NOMO-1 treated with DMSO at 0.1 percent for 48 hours (cell line): ENCODE data around the gene SAFB2.

Experiments used
- DNase-seq: peaks from one replicate; lab custom pipeline; 2025; ENCODE audit not compliant: unreplicated experiment; lab: John Stamatoyannopoulos, UW

Gene SAFB2

DNA sequence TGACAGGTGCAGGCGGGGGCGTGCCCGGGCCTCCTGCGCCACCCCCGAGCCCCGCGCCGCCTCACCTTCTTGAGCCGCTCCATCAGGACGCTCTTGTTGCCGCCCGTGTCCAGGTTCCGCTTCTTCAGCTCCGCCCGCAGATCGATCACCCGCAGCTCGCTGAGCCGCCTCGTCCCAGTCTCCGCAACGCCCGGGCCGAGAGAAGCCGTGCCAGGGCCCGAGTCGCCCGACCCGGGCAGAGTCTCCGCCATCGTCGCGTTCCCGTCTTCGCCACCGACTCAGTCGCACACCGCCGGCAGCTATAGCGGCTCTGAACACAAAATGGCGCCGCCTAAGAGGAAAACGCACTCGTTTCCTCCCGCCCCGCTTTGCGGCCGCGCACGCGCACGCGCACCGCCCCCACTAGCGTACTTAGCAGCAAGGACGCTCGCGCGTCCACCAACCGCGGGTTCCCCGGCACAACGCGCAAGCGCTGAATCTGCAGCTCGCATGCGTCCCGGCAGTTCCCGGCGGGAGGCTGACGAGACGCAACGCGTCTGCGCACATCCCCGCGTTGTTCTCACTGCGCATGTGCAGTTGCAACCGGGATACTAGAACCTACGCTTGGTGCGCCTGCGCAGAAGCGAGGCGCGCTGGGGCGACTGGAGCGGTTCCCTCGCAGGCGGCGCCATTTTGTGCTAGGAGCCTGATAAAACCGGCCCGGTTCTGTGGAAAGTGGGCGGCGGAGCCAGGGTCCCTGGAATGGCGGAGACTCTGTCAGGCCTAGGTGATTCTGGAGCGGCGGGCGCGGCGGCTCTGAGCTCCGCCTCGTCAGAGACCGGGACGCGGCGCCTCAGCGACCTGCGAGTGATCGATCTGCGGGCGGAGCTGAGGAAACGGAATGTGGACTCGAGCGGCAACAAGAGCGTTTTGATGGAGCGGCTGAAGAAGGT lies at the start of gene SAFB2, which contains the start of gene SAFB:
Gene SAFB2 (minus strand): TSS at position 312 of the 932 bp plus-strand sequence. CDS start 61 bp downstream, at position 251.
Gene SAFB (plus strand): TSS at position 619 of the 932 bp plus-strand sequence. CDS start 123 bp downstream, at position 742.
- peak; percentile 96 for DNase-seq

DNA sequence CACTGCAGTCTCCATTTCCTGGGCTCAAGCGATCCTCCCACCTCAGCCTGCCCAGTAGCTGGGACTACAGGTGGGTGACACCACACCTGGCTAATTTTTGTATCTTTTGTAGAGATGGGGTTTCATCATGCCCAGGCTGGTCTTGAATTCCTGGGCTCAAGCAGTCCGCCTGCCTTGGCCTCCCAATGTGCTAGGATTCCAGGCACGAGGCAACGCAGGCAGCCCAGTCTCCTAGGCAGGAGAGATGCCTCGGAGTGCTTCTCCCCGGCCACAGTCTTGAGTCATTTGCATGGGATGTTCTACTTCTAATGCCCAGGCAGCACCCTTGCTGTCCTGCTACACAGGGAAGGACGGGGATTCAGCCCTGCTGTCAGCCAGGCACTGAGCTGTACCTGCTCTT lies 49.0 kb upstream of the SAFB2 start:
- no peak for DNase-seq

DNA sequence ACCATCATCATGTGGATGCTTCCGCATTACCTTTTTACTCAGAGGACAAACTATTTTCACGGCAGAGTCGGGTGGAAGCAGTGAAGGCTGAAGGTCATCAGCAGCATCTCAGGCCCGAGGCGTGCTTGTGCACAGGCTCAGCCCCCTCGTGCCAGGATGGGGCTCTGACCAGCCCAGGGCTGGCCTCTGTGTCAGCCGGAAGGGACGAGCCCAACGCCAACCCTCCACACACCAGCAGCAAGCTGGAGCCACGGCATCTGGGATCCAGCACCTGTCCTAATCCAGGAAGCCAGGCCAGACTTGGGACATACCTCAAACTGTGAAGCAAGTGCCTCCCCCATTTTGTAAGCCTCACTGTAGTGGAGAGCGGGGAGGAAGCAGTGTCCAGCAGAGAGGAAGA lies 46.6 kb upstream of the SAFB2 start:
- DNase-seq: no peak

DNA sequence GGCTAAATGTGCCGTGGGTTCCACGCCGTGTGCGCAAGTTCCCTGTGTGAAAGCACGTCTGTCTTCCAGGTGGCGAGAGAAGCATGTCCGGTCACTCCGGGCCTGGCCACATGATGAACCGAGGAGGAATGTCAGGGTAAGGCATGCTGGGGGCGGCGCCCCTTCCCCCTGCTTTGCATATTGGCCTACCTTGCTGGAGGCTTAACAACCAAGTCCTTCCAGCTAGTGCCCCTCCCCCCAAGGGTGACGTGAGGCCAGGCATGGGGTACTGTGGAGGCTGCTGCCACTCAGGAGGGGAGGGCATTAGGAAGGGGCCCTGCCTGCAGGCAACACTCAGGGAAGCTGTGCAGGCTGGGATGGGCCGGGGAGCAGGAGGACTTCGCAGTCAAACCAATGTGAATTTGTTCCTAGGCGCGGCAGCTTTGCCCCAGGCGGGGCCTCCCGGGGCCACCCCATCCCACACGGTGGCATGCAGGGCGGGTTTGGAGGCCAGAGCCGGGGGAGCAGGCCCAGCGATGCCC lies 45.2 kb upstream of the SAFB2 start:
- no peak for DNase-seq

DNA sequence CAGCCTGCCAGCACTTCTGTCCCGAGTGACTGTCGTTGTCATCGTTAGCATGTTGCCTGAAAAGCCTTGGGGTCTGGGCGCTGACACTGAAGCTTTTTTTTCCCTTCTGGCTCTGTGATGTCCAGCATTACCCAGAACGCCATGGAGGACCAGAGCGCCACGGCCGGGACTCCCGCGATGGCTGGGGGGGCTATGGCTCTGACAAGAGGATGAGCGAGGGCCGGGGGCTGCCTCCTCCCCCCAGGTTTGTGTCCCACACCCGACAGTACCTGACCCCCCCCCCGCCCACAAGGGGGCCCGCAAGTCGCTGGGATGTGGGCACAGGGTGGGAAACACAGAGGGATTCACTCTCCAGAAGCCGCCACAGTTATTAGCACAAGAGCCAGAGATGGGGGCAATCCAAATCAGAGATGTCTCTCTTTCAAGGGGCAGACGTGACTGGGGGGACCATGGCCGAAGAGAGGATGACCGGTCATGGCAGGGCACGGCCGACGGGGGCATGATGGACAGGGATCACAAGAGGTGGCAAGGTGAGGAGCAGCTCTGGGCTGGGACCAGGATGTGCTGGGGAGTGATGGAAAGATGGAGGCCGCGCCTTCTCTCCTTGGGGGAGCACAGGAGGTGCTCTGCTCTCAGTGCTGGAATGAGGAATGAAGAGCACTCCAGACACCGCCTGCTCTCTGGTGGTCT lies 44.5 kb upstream of the SAFB2 start:
- no peak for DNase-seq

DNA sequence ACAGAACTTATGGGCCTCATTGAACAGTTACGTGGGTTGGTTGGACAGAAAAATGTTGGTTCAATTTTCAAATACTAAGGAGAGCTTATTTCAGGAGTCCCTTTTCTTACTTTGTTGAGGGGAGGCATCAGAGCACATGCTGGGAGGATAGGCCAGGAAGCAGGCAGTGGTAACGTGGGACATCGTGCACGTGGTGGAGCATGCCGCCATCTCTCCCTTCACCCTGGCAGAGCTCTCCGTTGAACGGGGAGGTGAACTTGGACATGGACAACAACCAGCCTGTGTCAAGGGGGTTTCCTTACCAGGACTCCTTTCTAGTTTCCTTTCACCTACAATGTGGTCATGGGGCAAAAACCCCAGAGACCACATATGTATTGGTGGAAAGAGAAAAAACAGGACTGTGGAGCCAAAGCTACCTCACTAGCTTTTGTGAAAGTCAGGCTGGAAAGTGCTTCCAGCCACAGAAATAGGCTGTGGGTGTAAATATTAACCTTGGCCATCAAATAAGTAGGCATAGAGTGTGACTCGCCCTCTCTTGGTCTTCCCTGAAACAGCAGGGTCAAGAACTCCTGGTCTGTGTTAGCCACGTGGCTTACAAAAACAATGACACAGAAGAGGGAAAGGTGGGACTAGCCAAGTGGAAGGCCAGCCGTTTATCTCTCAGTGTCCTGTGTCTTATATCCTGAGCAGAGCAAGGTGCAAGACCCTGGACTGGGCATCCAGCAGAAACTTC lies 43.4 kb upstream of the SAFB2 start:
- DNase-seq: no peak

DNA sequence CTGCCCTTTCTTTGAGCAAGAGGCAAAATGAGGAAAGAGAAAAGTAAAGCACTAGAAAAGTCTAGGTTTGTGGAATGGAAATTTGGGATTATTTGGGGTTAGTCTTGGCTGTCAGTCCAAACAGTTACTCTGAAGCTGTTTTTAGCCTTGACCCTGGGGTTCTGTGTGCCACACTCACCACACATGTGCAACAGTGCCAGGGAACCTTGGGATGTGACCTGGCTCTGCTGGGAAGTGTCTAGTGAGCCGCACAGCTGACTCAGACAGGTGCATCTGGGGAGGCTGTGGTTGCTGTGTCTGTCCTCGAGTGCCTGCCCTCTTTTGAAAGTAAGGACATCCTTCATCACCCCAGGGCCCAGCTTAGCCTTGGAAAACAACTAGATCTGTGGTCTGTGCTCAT lies 41.9 kb upstream of the SAFB2 start:
- no peak for DNase-seq

DNA sequence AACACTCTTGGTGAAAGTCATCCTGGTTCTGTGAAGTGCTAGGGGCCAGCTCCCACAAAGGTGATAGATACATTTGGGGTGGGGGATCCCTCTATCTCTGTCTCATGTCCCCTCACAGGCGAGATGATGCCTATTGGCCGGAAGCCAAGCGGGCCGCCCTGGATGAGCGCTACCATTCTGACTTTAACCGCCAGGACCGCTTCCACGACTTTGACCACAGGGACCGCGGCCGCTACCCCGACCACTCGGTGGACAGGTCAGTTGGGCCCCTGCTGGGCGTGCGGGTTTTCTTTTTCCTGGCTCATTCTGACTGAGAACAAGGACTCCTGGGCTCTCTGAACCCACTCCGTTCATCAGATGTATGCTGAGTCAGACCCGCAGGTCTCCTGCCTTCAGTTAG lies 41.3 kb upstream of the SAFB2 start:
- DNase-seq: no peak

DNA sequence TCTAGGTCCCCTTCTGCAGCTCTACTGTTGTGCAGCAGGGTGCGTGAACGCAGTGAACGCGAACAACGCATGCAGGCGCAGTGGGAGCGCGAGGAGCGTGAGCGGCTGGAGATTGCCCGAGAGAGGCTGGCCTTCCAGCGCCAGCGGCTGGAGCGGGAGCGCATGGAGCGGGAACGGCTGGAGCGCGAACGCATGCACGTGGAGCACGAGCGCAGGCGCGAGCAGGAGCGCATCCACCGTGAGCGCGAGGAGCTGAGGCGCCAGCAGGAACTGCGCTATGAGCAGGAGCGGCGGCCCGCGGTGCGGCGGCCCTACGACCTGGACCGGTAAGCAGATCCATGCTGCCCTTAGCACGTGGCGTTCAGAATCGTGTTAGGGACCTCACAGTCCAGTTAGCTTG lies 38.9 kb upstream of the SAFB2 start:
- no peak for DNase-seq

DNA sequence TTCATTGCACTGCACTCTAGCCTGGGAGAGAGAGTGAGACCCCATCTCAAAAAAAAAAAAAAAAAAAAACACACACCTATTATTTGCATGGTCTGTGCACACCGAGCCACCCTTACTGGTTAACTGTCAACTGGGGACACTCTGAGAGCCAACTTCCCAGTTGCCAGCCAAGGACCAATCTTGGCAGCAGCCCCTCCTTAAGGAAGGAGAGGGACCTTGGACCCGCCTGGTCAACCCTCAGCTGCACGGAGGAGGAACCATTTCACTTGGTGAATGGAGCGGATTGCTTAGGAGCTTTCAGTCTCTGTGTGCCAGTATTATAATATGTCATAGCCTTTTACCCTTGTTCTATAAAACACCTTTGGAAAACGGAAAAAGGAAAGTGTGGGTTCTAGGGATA lies 32.8 kb upstream of the SAFB2 start:
- DNase-seq: no peak

DNA sequence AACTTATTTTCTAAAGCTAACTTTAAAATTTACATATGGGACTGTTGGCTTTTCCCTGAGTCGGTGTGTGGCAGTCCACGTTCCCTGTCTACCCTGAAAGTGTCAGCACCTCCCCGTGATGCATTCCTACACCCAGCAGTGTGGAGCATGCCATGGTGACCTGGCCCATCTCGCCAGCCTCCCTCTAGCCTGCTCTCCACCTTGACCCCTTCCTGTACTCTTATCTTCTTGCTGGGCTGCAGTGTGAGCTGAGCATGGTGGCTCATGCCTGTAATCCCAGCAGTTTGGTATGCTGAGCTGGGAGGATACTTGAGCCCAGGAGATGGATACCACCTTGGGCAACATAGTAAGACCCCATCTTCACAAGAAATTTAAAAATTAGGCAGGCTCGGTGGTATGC lies 32.4 kb upstream of the SAFB2 start:
- DNase-seq: no peak

DNA sequence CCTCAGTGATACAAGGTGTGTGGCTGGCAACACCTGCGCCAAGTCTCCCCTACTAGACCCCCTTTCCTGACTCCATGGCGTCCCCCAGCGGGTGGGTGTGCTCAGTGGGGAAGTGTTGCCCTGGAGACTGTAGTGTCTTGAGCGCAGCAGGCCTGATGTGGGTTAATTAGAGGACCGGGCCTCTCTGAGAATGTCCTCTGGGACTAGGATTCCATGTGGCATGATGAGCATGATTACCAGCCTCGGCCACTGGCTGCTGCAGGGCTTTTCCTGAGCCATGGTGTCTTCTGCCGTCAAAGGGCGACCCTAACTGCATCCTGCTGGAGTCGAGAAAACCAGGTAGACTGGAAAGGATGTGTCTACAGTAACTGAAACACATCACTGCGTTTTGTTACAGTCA lies 29.7 kb upstream of the SAFB2 start:
- DNase-seq: no peak

DNA sequence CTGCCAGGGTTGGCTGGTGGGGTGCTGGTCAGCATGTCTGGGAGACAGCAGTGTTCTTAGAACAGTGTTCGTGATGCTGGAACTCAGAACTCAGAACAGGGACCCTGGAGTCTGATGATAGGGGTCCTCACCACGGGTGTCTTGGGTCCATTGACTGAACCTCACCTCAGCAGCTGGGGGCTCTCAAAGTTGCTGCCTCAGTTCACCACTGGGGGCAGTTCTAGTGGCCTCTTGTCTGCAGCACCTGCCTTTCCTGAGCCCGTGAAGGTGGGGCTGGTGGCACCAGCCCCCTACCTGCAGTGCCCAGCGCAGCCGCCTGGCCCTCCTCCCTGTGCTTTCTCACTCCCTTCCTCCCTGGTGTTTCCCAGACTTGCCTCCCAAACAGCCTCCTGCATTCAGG lies 28.8 kb upstream of the SAFB2 start:
- DNase-seq: no peak

DNA sequence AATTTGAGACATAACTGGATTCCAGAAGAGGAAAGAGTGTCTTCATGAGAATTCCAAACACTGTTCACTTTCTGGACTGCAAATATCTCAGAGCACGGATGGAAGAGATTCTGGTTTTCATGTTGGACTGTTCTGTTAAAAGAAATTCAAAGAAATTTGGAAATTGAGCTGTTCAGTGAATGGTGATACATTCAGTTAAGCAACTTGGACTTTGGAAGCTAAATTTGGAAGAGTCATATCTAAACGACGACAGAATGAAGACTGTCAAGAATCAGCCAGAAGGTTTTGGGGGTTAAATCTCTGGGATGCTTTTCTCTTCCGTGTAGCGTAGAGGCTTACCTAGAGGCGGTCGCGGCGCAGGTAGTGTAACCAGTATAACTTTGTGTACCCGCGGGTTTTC lies 25.9 kb upstream of the SAFB2 start:
- DNase-seq: no peak

DNA sequence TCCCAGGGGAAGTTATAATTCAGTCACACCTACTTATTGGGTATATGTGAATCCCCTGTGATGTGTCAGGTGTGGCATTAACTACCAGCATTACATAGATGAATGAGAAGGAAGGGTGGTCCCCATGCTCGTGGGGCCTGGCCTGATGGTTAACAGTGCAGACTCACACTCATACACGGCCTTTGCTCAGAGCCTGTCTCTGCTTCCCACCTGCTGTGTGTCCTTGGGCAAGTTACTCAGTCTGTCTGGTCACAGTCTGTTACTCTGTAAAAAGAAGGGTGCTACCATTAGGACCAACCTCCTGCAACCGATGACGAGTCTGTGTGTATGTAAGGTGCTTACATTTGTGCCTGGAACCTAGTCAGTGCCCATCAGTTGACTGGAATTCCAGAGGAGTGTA lies 24.1 kb upstream of the SAFB2 start:
- no peak for DNase-seq

DNA sequence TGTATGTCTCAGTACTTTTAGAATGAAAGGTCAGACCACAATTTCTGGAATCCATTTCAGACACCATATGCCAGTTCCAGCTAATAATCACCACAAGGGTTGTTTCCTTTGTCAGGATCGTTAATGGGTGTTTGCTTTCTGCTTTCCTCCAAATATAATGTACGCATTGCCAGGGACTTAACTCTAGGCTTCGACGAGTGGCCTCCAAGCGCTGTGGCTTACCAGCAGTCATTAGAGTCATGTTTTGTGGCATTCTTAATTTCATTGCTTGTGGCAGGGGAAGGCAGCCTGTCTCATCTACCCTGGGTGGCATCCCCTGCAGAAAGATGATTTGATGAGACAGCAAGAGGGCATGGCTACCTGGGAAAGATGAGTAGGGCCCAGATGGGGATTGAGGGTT lies 22.8 kb upstream of the SAFB2 start:
- no peak for DNase-seq

DNA sequence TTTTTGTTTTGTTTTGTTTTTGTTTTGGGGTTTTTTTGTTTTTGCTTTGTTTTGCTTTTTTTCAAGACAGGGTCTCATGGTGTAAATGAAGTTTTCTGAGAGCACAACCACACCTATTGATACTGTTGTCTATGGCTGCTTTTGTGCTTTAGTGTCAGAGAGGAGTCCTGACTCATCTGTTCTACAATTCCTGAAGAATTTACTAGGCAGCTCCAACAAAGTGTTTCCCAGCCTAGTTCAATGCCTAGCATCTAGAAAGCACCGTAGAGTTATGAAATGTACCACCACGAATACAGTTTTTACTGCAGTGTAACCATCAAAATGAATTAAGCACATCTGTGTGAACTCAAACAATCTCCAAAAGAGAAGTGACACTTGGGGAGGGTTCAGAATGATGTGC lies 21.5 kb upstream of the SAFB2 start:
- no peak for DNase-seq

DNA sequence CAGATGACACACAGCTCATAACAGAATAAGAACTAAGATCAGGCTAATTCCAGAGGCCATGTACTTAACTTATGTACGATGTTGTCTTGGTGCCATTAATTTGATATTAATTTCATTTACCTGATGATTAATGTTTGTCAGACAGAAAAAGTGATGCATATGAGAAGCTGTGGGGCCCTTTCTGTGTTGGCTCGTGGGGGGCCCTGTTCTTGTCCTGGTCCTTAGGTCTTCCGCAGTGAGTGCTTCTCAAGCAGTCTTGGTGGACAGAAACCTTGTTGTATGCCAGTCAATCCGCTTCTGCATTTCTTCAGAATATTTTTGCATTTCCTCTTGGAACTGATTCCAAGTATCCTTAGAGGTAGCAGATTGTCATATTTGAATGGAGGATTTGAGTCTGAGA lies 20.5 kb upstream of the SAFB2 start:
- no peak for DNase-seq

DNA sequence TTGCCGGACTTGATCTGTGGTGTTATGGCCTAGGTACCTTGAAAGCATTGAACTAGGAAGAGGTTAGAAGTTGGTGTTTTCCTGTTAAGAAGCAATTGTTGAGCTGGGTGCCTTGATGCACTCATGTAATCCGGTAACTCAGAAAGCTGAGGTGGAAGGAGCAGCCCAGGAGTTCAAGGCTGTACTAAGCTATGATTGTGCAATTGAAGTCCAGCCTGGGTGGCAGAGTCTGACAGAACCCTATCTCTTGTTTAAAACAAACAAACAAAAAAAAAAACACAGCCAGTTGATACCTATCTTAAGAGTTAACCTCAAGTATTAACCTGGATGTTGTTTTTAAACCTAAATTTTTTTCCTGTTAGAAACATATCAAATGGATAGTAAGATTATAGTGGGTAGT lies 19.6 kb upstream of the SAFB2 start:
- DNase-seq: no peak

DNA sequence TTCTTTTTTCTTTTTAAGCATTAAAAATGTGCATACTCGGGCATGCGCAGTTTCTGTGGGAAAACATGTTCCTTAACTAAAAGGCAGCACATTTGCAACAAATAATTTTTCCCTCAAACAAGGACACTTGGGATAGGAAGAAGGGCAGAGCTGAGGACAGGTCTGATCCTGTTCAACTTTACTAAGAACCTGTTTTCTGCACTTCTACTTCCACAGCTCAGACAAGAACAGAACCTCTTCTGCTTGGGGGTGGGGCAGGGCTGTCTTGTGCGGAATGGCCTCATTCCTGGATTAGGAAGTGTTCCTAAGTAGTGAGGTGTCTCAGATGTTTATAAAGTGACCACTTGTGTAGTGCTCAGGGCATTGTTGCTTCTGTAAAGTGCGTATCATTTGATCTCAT lies 18.6 kb upstream of the SAFB2 start:
- DNase-seq: no peak

DNA sequence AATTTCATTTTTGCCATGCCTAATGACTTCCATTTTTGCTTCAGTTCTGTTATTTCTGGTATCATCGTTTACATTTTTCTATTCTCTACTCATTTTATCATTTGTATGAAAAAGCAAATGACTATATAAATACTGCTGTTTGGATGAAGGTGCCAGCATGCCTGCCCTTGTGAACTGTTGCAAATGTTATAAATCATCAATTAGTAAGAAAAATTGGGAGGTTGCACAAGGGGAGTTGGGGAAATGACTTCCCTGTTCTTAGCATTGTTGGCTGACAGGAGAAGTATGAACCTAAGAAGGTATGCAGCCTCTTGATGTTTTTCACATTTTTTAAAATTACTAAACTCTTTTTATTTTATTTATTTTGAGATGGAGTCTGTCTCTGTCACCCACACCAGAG lies 15.4 kb upstream of the SAFB2 start:
- DNase-seq: peak; percentile 55
